Measurements from ENCODE around the gene SRCAP.

The SRCAP gene

GRCh38 chr16:30747799-30748633, 49.0 kb downstream of the SRCAP start, which contains the start of gene PHKG2 (continued):
- TF ChIP-seq ZNF18 (tag by site-specific recombination; IDR thresholded peaks at IDR 0.05) (no peak), TSHZ1 (tag by site-specific recombination; IDR thresholded peaks at IDR 0.05; ENCODE audit: borderline replicate concordance) (no peak), BCL11A (tag by site-specific recombination; IDR thresholded peaks at IDR 0.05; ENCODE audit: low read depth) (no peak), YY2 (tag by site-specific recombination; IDR thresholded peaks at IDR 0.05) (no peak), ZNF26 (tag by site-specific recombination; IDR thresholded peaks at IDR 0.05) (no peak), ZNF521 (tag by site-specific recombination; IDR thresholded peaks at IDR 0.05) (no peak), ZNF585B (tag by site-specific recombination; IDR thresholded peaks at IDR 0.05) (no peak), HOXD13 (CRISPR knock-in tag; IDR thresholded peaks at IDR 0.05; ENCODE audit: borderline replicate concordance) (no peak), ZNF560 (tag by site-specific recombination; IDR thresholded peaks at IDR 0.05; ENCODE audit: borderline replicate concordance) (no peak), ZNF362 (tag by site-specific recombination; IDR thresholded peaks at IDR 0.05) (no peak), KLF8 (tag by site-specific recombination; IDR thresholded peaks at IDR 0.05) (peak; percentile 68), ZFP37 (tag by site-specific recombination; IDR thresholded peaks at IDR 0.05) (no peak; the same call in 1 of the 2 replicates), ZSCAN23 (tag by site-specific recombination; IDR thresholded peaks at IDR 0.05) (peak; percentile 43; the same call in 1 of the 2 replicates), PRDM10 (tag by site-specific recombination; IDR thresholded peaks at IDR 0.05) (peak; percentile 94), CTCF (tag by site-specific recombination; IDR thresholded peaks at IDR 0.05) (peak; percentile 10; the same call in 1 of the 2 replicates), ZBTB6 (tag by site-specific recombination; IDR thresholded peaks at IDR 0.05) (peak; percentile 83; the same call in 1 of the 2 replicates), KLF7 (tag by site-specific recombination; IDR thresholded peaks at IDR 0.05; ENCODE audit: borderline replicate concordance) (no peak), GLIS2 (tag by site-specific recombination; IDR thresholded peaks at IDR 0.05) (peak; percentile 83; the same call in 1 of the 2 replicates), ZNF621 (tag by site-specific recombination; IDR thresholded peaks at IDR 0.05) (no peak), ZNF501 (tag by site-specific recombination; IDR thresholded peaks at IDR 0.05) (no peak; the same call in 1 of the 2 replicates), ZBTB1 (tag by site-specific recombination; IDR thresholded peaks at IDR 0.05) (no peak), ZBTB26 (tag by site-specific recombination; optimal IDR thresholded peaks at IDR 0.05) (peak; percentile 44)

Measured in HEK293 (cell line).